SK-N-SH treated with all-trans-retinoic acid at 6 μM for 48 hours (cell line): Measurements from ENCODE around the gene RYK.
A peak's percentile ranks its signal among the peaks of the same experiment; 100 is the strongest.

ENCODE experiments used
- ATAC-seq: fragments of 200-7000 bp; cut with Tn5 transposase; 3 replicates; pipeline ENCODE4 v1.9.1; 2020; ENCODE audit warnings: mild to moderate bottlenecking, moderate library complexity
- ARNTL ChIP-seq: fragments of 450-650 bp; formaldehyde crosslinking; IDR thresholded peaks from 2 replicates; pipeline ENCODE4 v1.5.0; 2020; ENCODE audit warnings: low read depth, mild to moderate bottlenecking, moderate library complexity, borderline replicate concordance
- BACH2 ChIP-seq: fragments of 250-450 bp; sonication (Bioruptor Pico); IDR thresholded peaks from 2 replicates; pipeline ENCODE4 v1.9.0; 2021; ENCODE audit warnings: mild to moderate bottlenecking, borderline replicate concordance
- CSDC2 ChIP-seq: fragments of 250-450 bp; sonication (Bioruptor Pico); IDR thresholded peaks from 2 replicates; pipeline ENCODE4 v1.5.0; 2020; ENCODE audit warnings: mild to moderate bottlenecking, moderate library complexity
- ESRRG ChIP-seq: fragments of 250-450 bp; sonication (Bioruptor Pico); IDR thresholded peaks from 2 replicates; pipeline ENCODE4 v1.6.1; 2021; ENCODE audit warnings: mild to moderate bottlenecking
- ISL1 ChIP-seq: fragments of 250-450 bp; sonication (Bioruptor Pico); IDR thresholded peaks from 2 replicates; pipeline ENCODE4 v2.1.2; 2022; ENCODE audit warnings: mild to moderate bottlenecking, moderate library complexity
- OSR1 ChIP-seq: fragments of 250-450 bp; sonication (Bioruptor Pico); IDR thresholded peaks from 2 replicates; pipeline ENCODE4 v1.8.0; 2022; ENCODE audit warnings: moderate library complexity, mild to moderate bottlenecking, inconsistent platforms
- PATZ1 ChIP-seq: fragments of 250-450 bp; sonication (Bioruptor Pico); IDR thresholded peaks from 2 replicates; pipeline ENCODE4 v1.8.0; 2020; ENCODE audit warnings: mild to moderate bottlenecking, moderate library complexity, borderline replicate concordance
- POU6F1 ChIP-seq: fragments of 250-450 bp; sonication (Bioruptor Pico); IDR thresholded peaks from 2 replicates; pipeline ENCODE4 v1.8.0; 2021; ENCODE audit warnings: low read depth, mild to moderate bottlenecking, moderate library complexity, borderline replicate concordance
- PPARA ChIP-seq: fragments of 250-450 bp; sonication (Bioruptor Pico); IDR thresholded peaks from 2 replicates; pipeline ENCODE4 v1.5.0; 2020; ENCODE audit warnings: mild to moderate bottlenecking, borderline replicate concordance
- RARB ChIP-seq: fragments of 250-450 bp; sonication (Bioruptor Pico); IDR thresholded peaks from 2 replicates; pipeline ENCODE4 v1.8.0; 2021; ENCODE audit warnings: mild to moderate bottlenecking, moderate library complexity
- SNAI2 ChIP-seq: fragments of 250-450 bp; sonication (Bioruptor Pico); IDR thresholded peaks from 2 replicates; pipeline ENCODE4 v1.5.0; 2020; ENCODE audit warnings: mild to moderate bottlenecking, moderate library complexity
- TCF4 ChIP-seq: fragments of 250-450 bp; sonication (Bioruptor Pico); IDR thresholded peaks from 2 replicates; pipeline ENCODE4 v1.8.0; 2021; ENCODE audit warnings: mild to moderate bottlenecking, moderate library complexity, borderline replicate concordance
- TOX ChIP-seq: fragments of 250-450 bp; sonication (Bioruptor Pico); IDR thresholded peaks from 2 replicates; pipeline ENCODE4 v1.8.0; 2021; ENCODE audit warnings: mild to moderate bottlenecking, moderate library complexity, borderline replicate concordance
- TSHZ2 ChIP-seq: fragments of 250-450 bp; sonication (Bioruptor Pico); IDR thresholded peaks from 2 replicates; pipeline ENCODE4 v1.5.0; 2020; ENCODE audit warnings: mild to moderate bottlenecking, moderate library complexity
- ZC3H10 ChIP-seq: fragments of 250-450 bp; sonication (Bioruptor Pico); IDR thresholded peaks from 2 replicates; pipeline ENCODE4 v1.5.1; 2021; ENCODE audit warnings: mild to moderate bottlenecking, moderate library complexity
- ZFP3 ChIP-seq: fragments of 250-450 bp; sonication (Bioruptor Pico); IDR thresholded peaks from 2 replicates; pipeline ENCODE4 v1.5.0; 2020; ENCODE audit warnings: mild to moderate bottlenecking, moderate library complexity
- ZFP30 ChIP-seq: fragments of 450-650 bp; formaldehyde crosslinking; IDR thresholded peaks from 2 replicates; pipeline ENCODE4 v1.5.0; 2022; ENCODE audit warnings: mild to moderate bottlenecking, moderate library complexity
- ZNF565 ChIP-seq: fragments of 450-650 bp; formaldehyde crosslinking; conservative IDR thresholded peaks from 2 replicates; pipeline ENCODE4 v1.5.0; 2020; ENCODE audit warnings: low read depth, mild to moderate bottlenecking, moderate library complexity
- ZNF70 ChIP-seq: fragments of 450-650 bp; formaldehyde crosslinking; IDR thresholded peaks from 2 replicates; pipeline ENCODE4 v1.5.0; 2020; ENCODE audit warnings: mild to moderate bottlenecking, moderate library complexity
- ZNF8 ChIP-seq: fragments of 450-650 bp; formaldehyde crosslinking; IDR thresholded peaks from 2 replicates; pipeline ENCODE4 v1.5.0; 2020; ENCODE audit warnings: mild to moderate bottlenecking, moderate library complexity

Gene RYK

GRCh38 chr3:134222835-134223234, 27.8 kb downstream of the RYK start (continued):
- no peak for TF ChIP-seq TSHZ2 (CRISPR knock-in tag)
- TF ChIP-seq POU6F1, result no peak

- TF ChIP-seq OSR1 (no peak), TCF4 (CRISPR knock-in tag) (no peak)
- no peak for ATAC-seq
Observed at GRCh38 chr3:134216851-134217250, 33.8 kb downstream of the RYK start.

- ATAC-seq, result no peak
- TF ChIP-seq ZNF565 (no peak), RARB (CRISPR knock-in tag) (no peak), ZC3H10 (CRISPR knock-in tag) (no peak), ISL1 (no peak), ZFP30 (CRISPR knock-in tag) (no peak)
Observed at GRCh38 chr3:134216191-134216764, 34.4 kb downstream of the RYK start.

- TF ChIP-seq BACH2 (CRISPR knock-in tag), result no peak
- no peak for ATAC-seq
Observed at GRCh38 chr3:134214239-134214638, 36.4 kb downstream of the RYK start.

GRCh38 chr3:134212967-134213665, 37.5 kb downstream of the RYK start:
- TF ChIP-seq ISL1 (no peak), ZNF70 (CRISPR knock-in tag) (no peak), ZFP3 (CRISPR knock-in tag) (no peak), ARNTL (CRISPR knock-in tag) (no peak), PPARA (CRISPR knock-in tag) (no peak)
- ATAC-seq, result peak; percentile 97

- TF ChIP-seq ZNF70 (CRISPR knock-in tag) (no peak), ISL1 (no peak), ZFP3 (CRISPR knock-in tag) (no peak), TCF4 (CRISPR knock-in tag) (no peak), BACH2 (CRISPR knock-in tag) (no peak), PATZ1 (no peak), ZNF8 (CRISPR knock-in tag) (no peak), ESRRG (CRISPR knock-in tag) (no peak), TSHZ2 (CRISPR knock-in tag) (no peak), ZC3H10 (CRISPR knock-in tag) (no peak), TOX (CRISPR knock-in tag) (no peak), POU6F1 (no peak), RARB (CRISPR knock-in tag) (no peak), CSDC2 (CRISPR knock-in tag) (no peak), SNAI2 (CRISPR knock-in tag) (no peak)
- ATAC-seq, result peak; percentile 93
Observed at GRCh38 chr3:134211797-134212196, 38.9 kb downstream of the RYK start.
